Lower leg skin (tissue), 3 donors: Measurements from ENCODE around the gene STRBP.

ENCODE experiments used
- CTCF ChIP-seq, 3 donors: fragments of 450-650 bp; IDR thresholded peaks; one replicate each; pipeline ENCODE4 v1.5.1; 2016; ENCODE audit warnings: antibody characterized with exemption in 3 of 3, mild to moderate bottlenecking in 3 of 3, moderate library complexity in 2 of 3
- POLR2A ChIP-seq, 2 donors: fragments of 450-650 bp; IDR thresholded peaks; one replicate each; pipeline ENCODE4 v1.6.1; 2016 to 2017; ENCODE audit warnings: antibody characterized with exemption in 2 of 2, mild to moderate bottlenecking in 1 of 2, moderate library complexity in 1 of 2

- TF ChIP-seq CTCF (IDR thresholded peaks at IDR 0.05) (no peak), POLR2A (IDR thresholded peaks at IDR 0.05) (no peak)
Measured at GRCh38 chr9:123102375-123103113, 165.8 kb downstream of the STRBP start.
